ENCODE measurements around the gene NAP1L4. TPM values are rescaled to one million over a fixed set of nuclear protein-coding genes. Genes with fewer than 3 reads are reported as not detected.

The NAP1L4 gene
- total and polyA plus RNA-seq, 2 of the 8 experiments (the other 6 are each of a cell fraction or from before 2014, with no cell fraction given): 75.8 to 194 TPM

DNA sequence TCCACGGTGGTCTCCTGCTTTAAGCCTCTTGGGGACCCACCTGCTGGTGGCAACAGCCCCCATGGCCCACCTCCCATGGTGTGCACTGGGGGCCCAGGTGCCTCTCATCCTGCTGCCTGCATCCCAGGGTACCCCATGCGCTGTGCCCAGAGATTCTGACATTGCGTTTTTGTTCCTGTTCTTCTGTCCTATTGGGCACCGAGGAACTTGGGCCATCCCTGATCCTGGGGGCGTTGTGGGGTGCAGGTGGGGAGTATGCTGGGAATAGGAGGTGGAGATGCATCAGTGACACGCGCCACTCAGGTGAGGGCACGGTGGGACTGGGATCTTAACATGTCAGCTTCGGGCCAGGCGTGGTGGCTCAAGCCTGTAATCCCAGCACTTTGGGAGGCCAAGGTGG is 12.4 kb upstream of the NAP1L4 start (continued):
- TF ChIP-seq CHD7 (IDR thresholded peaks at IDR 0.05; ENCODE audit: insufficient replicate concordance, low read length): no peak
- no peak for TF ChIP-seq FOSL1 (IDR thresholded peaks at IDR 0.05; ENCODE audit: insufficient read depth, low read depth, low read length)
- no peak for TF ChIP-seq CTCF (IDR thresholded peaks at IDR 0.05; ENCODE audit: control extremely low read depth in 1 of 3, insufficient read depth in 1 of 3, low read depth in 1 of 3, low read length in 3 of 3)
- TF ChIP-seq, protein P1, sequence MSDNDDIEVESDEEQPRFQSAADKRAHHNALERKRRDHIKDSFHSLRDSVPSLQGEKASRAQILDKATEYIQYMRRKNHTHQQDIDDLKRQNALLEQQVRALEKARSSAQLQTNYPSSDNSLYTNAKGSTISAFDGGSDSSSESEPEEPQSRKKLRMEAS (IDR thresholded peaks at IDR 0.05): no peak
- TF ChIP-seq RAD21 (IDR thresholded peaks at IDR 0.05 in 1 of 2, conservative IDR thresholded peaks at IDR 0.05 in 1 of 2; ENCODE audit: low read depth in 2 of 2, low read length in 2 of 2): no peak
- TF ChIP-seq EP300 (IDR thresholded peaks at IDR 0.05; ENCODE audit: borderline replicate concordance in 1 of 2, low read depth in 2 of 2, low read length in 2 of 2): no peak
- TF ChIP-seq NRF1 (IDR thresholded peaks at IDR 0.05; ENCODE audit: low read depth, low read length): no peak
- no peak for TF ChIP-seq ASH2L (IDR thresholded peaks at IDR 0.05; ENCODE audit: low read length)

Data from H1 (cell line).